ENCODE results near the gene CDC14A.

DNA sequence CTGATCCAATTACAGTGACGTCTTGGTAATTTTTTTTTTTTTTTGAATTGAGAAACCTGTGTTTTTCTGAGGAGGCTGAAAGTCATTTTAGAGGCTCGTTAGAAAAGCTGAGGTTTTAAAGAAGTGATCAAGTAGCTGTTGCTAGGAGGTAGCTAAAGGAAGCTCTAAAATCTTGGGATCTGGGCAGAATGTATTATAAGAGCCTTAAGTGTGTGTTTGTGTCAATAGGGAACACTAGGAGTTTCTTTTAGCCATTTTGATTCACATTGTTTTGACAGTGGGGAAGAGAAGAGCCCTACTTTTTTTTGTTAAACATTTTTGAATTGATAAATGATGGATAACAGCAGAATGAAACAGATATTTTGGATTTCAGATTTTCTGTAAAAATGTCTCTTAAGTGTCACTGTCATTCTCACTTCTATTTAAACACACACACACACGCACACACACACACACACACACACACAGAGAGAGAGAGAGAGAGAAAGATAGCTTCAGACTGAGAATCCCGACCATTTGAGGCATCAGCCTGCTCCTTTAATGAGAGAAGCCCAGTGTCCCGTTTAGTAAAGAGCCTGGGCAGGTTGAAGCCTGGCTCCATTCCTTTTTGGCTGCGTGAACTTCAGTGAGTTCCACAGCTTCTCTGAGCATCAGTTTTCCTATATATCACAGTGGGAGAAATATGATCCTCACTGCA, 106.5 kb downstream of the CDC14A start:
- no peak for TF ChIP-seq CTCF (conservative IDR thresholded peaks at IDR 0.05 in 1 of 2, IDR thresholded peaks at IDR 0.05 in 1 of 2; ENCODE audit: extremely low read depth in 1 of 2, insufficient read depth in 1 of 2, low read depth in 1 of 2, low read length in 2 of 2)
- TF ChIP-seq EZH2 (IDR thresholded peaks at IDR 0.05; ENCODE audit: borderline replicate concordance, low read length), result no peak
